BJ (cell line): ENCODE measurements around the gene EPB41L4B. TPM values are rescaled to one million over a fixed set of nuclear protein-coding genes. Genes with fewer than 3 reads are reported as not detected.

Experiments
- CTCF ChIA-PET: fragments of 350-600 bp; formaldehyde crosslinking; extraction: SDS; loops from one replicate; lab custom pipeline; 2021; ENCODE audit warnings: antibody characterized with exemption, inconsistent platforms; lab: Yijun Ruan, JAX
- POLR2A ChIA-PET: fragments of 300-600 bp; sonication (Branson Sonifier 250); formaldehyde crosslinking; extraction: SDS; loops from one replicate; lab custom pipeline; 2021; ENCODE audit warnings: antibody characterized with exemption; lab: Charles Lee
- DNase-seq: peaks from one replicate; pipeline ENCODE4 v3.0.0-alpha.2; 2011; ENCODE audit warnings: low read depth
- H3K27me3 ChIP-seq: 2 replicates; pipeline ENCODE4 v1.6.0; 2011; ENCODE audit warnings: low read length; ENCODE audit not compliant: control insufficient read depth, insufficient read depth
- H3K36me3 ChIP-seq: 2 replicates; pipeline ENCODE4 v1.5.1; 2011; ENCODE audit warnings: low read length; ENCODE audit not compliant: control insufficient read depth, insufficient read depth
- H3K4me3 ChIP-seq: 2 replicates; pipeline ENCODE4 v1.5.1; 2011; ENCODE audit warnings: low read depth, mild to moderate bottlenecking, control low read depth, low read length
- CTCF ChIP-seq: IDR thresholded peaks from 2 replicates; pipeline ENCODE4 v1.5.1; 2011; ENCODE audit warnings: low read depth, mild to moderate bottlenecking, control low read depth, inconsistent platforms, low read length, moderate library complexity; ENCODE audit not compliant: insufficient read depth
- polyA plus RNA-seq: library from polyadenylated mRNA; depleted of rRNA; stranded (reverse); fragments of >200 nt; gene quantifications from 2 replicates; pipeline ENCODE4 v1.2.3, GENCODE V29; 2011

The EPB41L4B gene
- polyA plus RNA-seq, 1 experiment, result 0.21 TPM

- no peak for TF ChIP-seq CTCF
- no peak overlapping the region for H3K4me3 ChIP-seq
- peaks cover 12% of the 10 kb centered on the region for H3K27me3 ChIP-seq
- POLR2A ChIA-PET, result no interaction called here
- no peak for DNase-seq
- CTCF ChIA-PET, result no interaction called here
- no peaks in the 10 kb centered on the region for H3K36me3 ChIP-seq
Observed at GRCh38 chr9:109163194-109163593, 157.7 kb downstream of the EPB41L4B start.

- no peak overlapping the region for H3K4me3 ChIP-seq
- ChIA-PET POLR2A (no interaction called here), CTCF (interaction anchor here (0.7 to 1.4 kb wide), 2 partner anchors 18 to 1021 kb away, joined by 3 read pairs; no protein-coding TSS in a partner anchor)
- no peak for TF ChIP-seq CTCF
- DNase-seq, result no peak
- H3K27me3 ChIP-seq, result peaks cover 8% of the 10 kb centered on the region
- H3K36me3 ChIP-seq, result no peaks in the 10 kb centered on the region
Observed at GRCh38 chr9:109162677-109163076, 158.2 kb downstream of the EPB41L4B start.

- ChIA-PET POLR2A (no interaction called here), CTCF (interaction anchor here (1.4 kb wide), 1 partner anchor 19 kb away, joined by 3 read pairs; no protein-coding TSS in a partner anchor)
- no peak for DNase-seq
- no peak for TF ChIP-seq CTCF
- Histone ChIP-seq H3K36me3 (no peaks in the 10 kb centered on the region), H3K4me3 (no peak overlapping the region), H3K27me3 (peaks cover 5% of the 10 kb centered on the region)
Observed at GRCh38 chr9:109161471-109161870, 159.4 kb downstream of the EPB41L4B start.

GRCh38 chr9:109159583-109159982 is 161.3 kb downstream of the EPB41L4B start:
- Histone ChIP-seq H3K27me3 (peaks cover 2% of the 10 kb centered on the region), H3K36me3 (no peaks in the 10 kb centered on the region), H3K4me3 (no peak overlapping the region)
- ChIA-PET POLR2A (no interaction called here), CTCF (interaction anchor here (2.6 kb wide), 1 partner anchor 24 kb away, joined by 9 read pairs; no protein-coding TSS in a partner anchor)
- TF ChIP-seq CTCF, result no peak
- no peak for DNase-seq

GRCh38 chr9:109158651-109159050 is 162.2 kb downstream of the EPB41L4B start:
- H3K4me3 ChIP-seq, result no peak overlapping the region
- no peaks in the 10 kb centered on the region for H3K36me3 ChIP-seq
- POLR2A ChIA-PET, result no interaction called here
- CTCF ChIA-PET, result interaction anchor here (2.6 kb wide), 1 partner anchor 25 kb away, joined by 9 read pairs; no protein-coding TSS in a partner anchor
- no peak for DNase-seq
- peaks cover 2% of the 10 kb centered on the region; the same call in 1 of the 2 replicates for H3K27me3 ChIP-seq
- TF ChIP-seq CTCF, result no peak
